ENCODE measurements around the gene PLXNB2.

The PLXNB2 gene

GRCh38 chr22:50249341-50250248 is 57.9 kb downstream of the PLXNB2 start:
- no peak for DNase-seq

- DNase-seq: no peak
Observed at GRCh38 chr22:50248196-50249081, 59.0 kb downstream of the PLXNB2 start.

GRCh38 chr22:50247748-50248147 is 59.7 kb downstream of the PLXNB2 start:
- DNase-seq: no peak

GRCh38 chr22:50246242-50247175 is 60.9 kb downstream of the PLXNB2 start:
- DNase-seq: no peak

GRCh38 chr22:50245214-50246072 is 62.0 kb downstream of the PLXNB2 start:
- no peak for DNase-seq

GRCh38 chr22:50244420-50245213 is 62.8 kb downstream of the PLXNB2 start, which contains the start of gene TUBGCP6:
Gene TUBGCP6 (minus strand): TSS chr22:50245023. CDS start chr22:50244459, 564 bp downstream.
- DNase-seq: peak; percentile 47

- no peak for DNase-seq
Observed at GRCh38 chr22:50243685-50244419, 63.6 kb downstream of the PLXNB2 start.

GRCh38 chr22:50242406-50242949 is 65.0 kb downstream of the PLXNB2 start:
- DNase-seq: no peak

GRCh38 chr22:50238755-50239154 is 68.7 kb downstream of the PLXNB2 start:
- no peak for DNase-seq

- DNase-seq: no peak
Observed at GRCh38 chr22:50236731-50237409, 70.6 kb downstream of the PLXNB2 start.

- DNase-seq: no peak
Observed at GRCh38 chr22:50233223-50233622, 74.2 kb downstream of the PLXNB2 start.

- DNase-seq: no peak
Observed at GRCh38 chr22:50232481-50233151, 74.8 kb downstream of the PLXNB2 start.

- no peak for DNase-seq
Observed at GRCh38 chr22:50229370-50229769, 78.1 kb downstream of the PLXNB2 start.

- no peak for DNase-seq
Observed at GRCh38 chr22:50228366-50228765, 79.1 kb downstream of the PLXNB2 start.

GRCh38 chr22:50227579-50228215 is 79.7 kb downstream of the PLXNB2 start:
- no peak for DNase-seq

GRCh38 chr22:50226875-50227165 is 80.6 kb downstream of the PLXNB2 start:
- DNase-seq: no peak

- DNase-seq: no peak
Observed at GRCh38 chr22:50226063-50226874, 81.2 kb downstream of the PLXNB2 start.
